PC-9 (cell line): Measurements from ENCODE around the gene ACSM4. TPM values are rescaled to one million over a fixed set of nuclear protein-coding genes. Genes with fewer than 3 reads are reported as not detected.

Source experiments
- BruUV-seq: library from RNA; stranded (reverse); fragments of 400-500 nt; replicated peaks from 2 replicates; lab custom pipeline; 2021; lab: Mats Ljungman, UMichigan
- CTCF ChIA-PET: fragments of 300-600 bp; sonication (Branson Sonifier 250); formaldehyde crosslinking; loops from one replicate; lab custom pipeline; 2022; ENCODE audit warnings: antibody characterized with exemption; lab: Charles Lee
- POLR2A ChIA-PET: fragments of 300-600 bp; sonication (Branson Sonifier 250); formaldehyde crosslinking; loops from one replicate; lab custom pipeline; 2022; ENCODE audit warnings: antibody characterized with exemption; ENCODE audit not compliant: unreplicated experiment; lab: Charles Lee
- DNase-seq, 2 experiments: peaks; one replicate each; pipeline versions ENCODE4 v3.0.0 to v3.0.0-alpha.2; 2015 to 2022; ENCODE audit warnings: mixed read lengths in 1 of 2
- H2AFZ ChIP-seq: fragments of 200-600 bp; sonication (generic); 2 replicates; pipeline ENCODE4 v1.8.1; 2017; ENCODE audit warnings: antibody characterized with exemption
- H3F3A ChIP-seq: fragments of 200-600 bp; sonication (generic); 2 replicates; pipeline ENCODE4 v1.8.1; 2017; ENCODE audit warnings: antibody characterized with exemption, mild to moderate bottlenecking, low read depth; ENCODE audit not compliant: insufficient read depth
- H3K27ac ChIP-seq: fragments of 200-600 bp; sonication (generic); 2 replicates; pipeline ENCODE4 v1.6.1; 2016; ENCODE audit warnings: mixed run types
- H3K27me3 ChIP-seq: fragments of 200-600 bp; sonication (generic); 2 replicates; pipeline ENCODE4 v1.6.1; 2016; ENCODE audit warnings: low read depth, mixed run types; ENCODE audit not compliant: insufficient read depth
- H3K36me3 ChIP-seq: fragments of 200-600 bp; sonication (generic); 2 replicates; pipeline ENCODE4 v1.6.1; 2016; ENCODE audit warnings: low read depth, mixed run types
- H3K4me1 ChIP-seq: fragments of 200-600 bp; sonication (generic); replicated peaks from 2 replicates; pipeline ENCODE4 v1.6.1; 2016; ENCODE audit warnings: mixed run types; ENCODE audit not compliant: insufficient read depth
- H3K4me2 ChIP-seq: fragments of 200-600 bp; sonication (generic); 2 replicates; pipeline ENCODE4 v1.6.1; 2017; ENCODE audit warnings: mixed run types
- H3K4me3 ChIP-seq: fragments of 200-600 bp; sonication (generic); 2 replicates; pipeline ENCODE4 v1.6.1; 2016; ENCODE audit warnings: mixed run types
- H3K79me2 ChIP-seq: fragments of 200-600 bp; sonication (generic); 2 replicates; pipeline ENCODE4 v1.6.1; 2017; ENCODE audit warnings: low read depth, mixed run types
- H3K9me2 ChIP-seq: fragments of 200-600 bp; sonication (generic); 2 replicates; pipeline ENCODE4 v1.8.1; 2017; ENCODE audit warnings: mild to moderate bottlenecking; ENCODE audit not compliant: insufficient read depth
- H3K9me3 ChIP-seq: fragments of 200-600 bp; sonication (generic); 2 replicates; pipeline ENCODE4 v1.8.1; 2016; ENCODE audit warnings: low read depth; ENCODE audit not compliant: insufficient read depth
- H4K20me1 ChIP-seq: fragments of 200-600 bp; sonication (generic); 2 replicates; pipeline ENCODE4 v1.8.1; 2017; ENCODE audit not compliant: insufficient read depth
- EZH2 ChIP-seq: fragments of 200-600 bp; sonication (generic); IDR thresholded peaks from 2 replicates; pipeline ENCODE4 v1.8.0; 2017; ENCODE audit warnings: antibody characterized with exemption, low read depth
- intact Hi-C: fragments of 100-400 bp; cut with micrococcal nuclease; formaldehyde crosslinking; loops from one replicate; pipeline ENCODE4 v1.10.0; 2022; ENCODE audit not compliant: unreplicated experiment
- total RNA-seq: library from RNA; stranded (reverse); gene quantifications from 2 replicates; pipeline ENCODE4 v1.2.3, GENCODE V29; 2021
- TF ChIP-seq, protein P1 (sequence below): fragments of 200-600 bp; sonication (generic); conservative IDR thresholded peaks from 2 replicates; pipeline ENCODE4 v1.6.1; 2017; ENCODE audit warnings: mixed run types, antibody characterized with exemption, mild to moderate bottlenecking, moderate library complexity

The ACSM4 gene
- total RNA-seq, 1 experiment from 2014 or later, result not detected

DNA sequence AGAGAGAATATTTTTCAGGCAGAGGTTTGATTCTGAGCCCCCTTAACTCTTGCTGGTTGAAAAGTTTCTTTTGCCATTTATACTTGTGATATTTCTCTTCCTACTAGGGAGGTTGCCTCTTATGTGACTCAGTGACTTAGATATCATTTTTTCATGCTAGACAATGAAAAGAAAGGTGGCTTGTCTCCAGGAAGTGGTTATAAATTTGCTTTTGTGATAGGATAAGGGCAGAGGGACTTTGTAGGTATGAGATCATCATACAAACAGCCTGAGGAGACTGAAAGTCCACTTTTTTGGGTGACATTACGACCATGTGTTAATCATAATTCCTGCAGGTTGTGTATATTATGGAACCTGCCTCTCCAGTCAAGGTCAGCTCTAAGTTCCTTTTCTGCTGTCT, 35.8 kb downstream of the ACSM4 start:
- POLR2A ChIA-PET, result no interaction called here
- BruUV-seq, result no TSS peak
- H3K36me3 ChIP-seq, result no peaks in the 10 kb centered on the region
- H3K79me2 ChIP-seq, result no peaks in the 10 kb centered on the region
- H4K20me1 ChIP-seq, result no peaks in the 10 kb centered on the region
- H3K4me3 ChIP-seq, result no peak overlapping the region
- H2AFZ ChIP-seq, result no peak overlapping the region
- no peaks in the 10 kb centered on the region for H3F3A ChIP-seq
- peak in 1 of 2 experiments; percentile 34 for DNase-seq
- intact Hi-C loops, result no loop called here
- CTCF ChIA-PET, result interaction anchor here (0.6 kb wide), 1 partner anchor 249 kb away, joined by 3 read pairs; no protein-coding TSS in a partner anchor
- H3K9me2 ChIP-seq, result no peaks in the 10 kb centered on the region
- no peaks in the 10 kb centered on the region; the same call in 1 of the 2 replicates for H3K9me3 ChIP-seq
- H3K4me1 ChIP-seq, result no peaks in the 10 kb centered on the region
- TF ChIP-seq EZH2, result no peak
- TF ChIP-seq, protein P1, sequence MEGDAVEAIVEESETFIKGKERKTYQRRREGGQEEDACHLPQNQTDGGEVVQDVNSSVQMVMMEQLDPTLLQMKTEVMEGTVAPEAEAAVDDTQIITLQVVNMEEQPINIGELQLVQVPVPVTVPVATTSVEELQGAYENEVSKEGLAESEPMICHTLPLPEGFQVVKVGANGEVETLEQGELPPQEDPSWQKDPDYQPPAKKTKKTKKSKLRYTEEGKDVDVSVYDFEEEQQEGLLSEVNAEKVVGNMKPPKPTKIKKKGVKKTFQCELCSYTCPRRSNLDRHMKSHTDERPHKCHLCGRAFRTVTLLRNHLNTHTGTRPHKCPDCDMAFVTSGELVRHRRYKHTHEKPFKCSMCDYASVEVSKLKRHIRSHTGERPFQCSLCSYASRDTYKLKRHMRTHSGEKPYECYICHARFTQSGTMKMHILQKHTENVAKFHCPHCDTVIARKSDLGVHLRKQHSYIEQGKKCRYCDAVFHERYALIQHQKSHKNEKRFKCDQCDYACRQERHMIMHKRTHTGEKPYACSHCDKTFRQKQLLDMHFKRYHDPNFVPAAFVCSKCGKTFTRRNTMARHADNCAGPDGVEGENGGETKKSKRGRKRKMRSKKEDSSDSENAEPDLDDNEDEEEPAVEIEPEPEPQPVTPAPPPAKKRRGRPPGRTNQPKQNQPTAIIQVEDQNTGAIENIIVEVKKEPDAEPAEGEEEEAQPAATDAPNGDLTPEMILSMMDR, result no peak
- no peaks in the 10 kb centered on the region for H3K27me3 ChIP-seq
- no peak overlapping the region for H3K4me2 ChIP-seq
- H3K27ac ChIP-seq, result no peak overlapping the region

- TF ChIP-seq, protein P1, result no peak
- TF ChIP-seq EZH2, result no peak
These were observed 41.1 kb downstream of the ACSM4 start for GRCh38 chr12:7344833-7345606.

GRCh38 chr12:7346551-7347225, 42.8 kb downstream of the ACSM4 start:
- no peak overlapping the region for H3K27ac ChIP-seq
- TF ChIP-seq, protein P1, result no peak
- no peak for TF ChIP-seq EZH2
- no peaks in the 10 kb centered on the region for H3K27me3 ChIP-seq
- intact Hi-C loops, result no loop called here
- no peak overlapping the region for H2AFZ ChIP-seq
- H3K4me1 ChIP-seq, result no peaks in the 10 kb centered on the region
- no peaks in the 10 kb centered on the region for H3F3A ChIP-seq
- no peaks in the 10 kb centered on the region for H4K20me1 ChIP-seq
- H3K9me2 ChIP-seq, result no peaks in the 10 kb centered on the region
- no peaks in the 10 kb centered on the region; the same call in 1 of the 2 replicates for H3K9me3 ChIP-seq
- BruUV-seq, result no TSS peak
- no peaks in the 10 kb centered on the region for H3K36me3 ChIP-seq
- no peaks in the 10 kb centered on the region for H3K79me2 ChIP-seq
- no peak overlapping the region for H3K4me2 ChIP-seq
- no peak overlapping the region for H3K4me3 ChIP-seq
- CTCF ChIA-PET, result no interaction called here
- POLR2A ChIA-PET, result no interaction called here
- DNase-seq, result no peak

More at GRCh38 chr12:7344833-7345606, 41.1 kb downstream of the ACSM4 start:
- ChIA-PET POLR2A (no interaction called here), CTCF (no interaction called here)
- Histone ChIP-seq H3K36me3 (no peaks in the 10 kb centered on the region), H3F3A (no peaks in the 10 kb centered on the region), H3K27ac (no peak overlapping the region), H3K4me2 (no peak overlapping the region), H3K27me3 (no peaks in the 10 kb centered on the region), H3K79me2 (no peaks in the 10 kb centered on the region), H3K4me1 (no peaks in the 10 kb centered on the region), H3K4me3 (no peak overlapping the region), H3K9me2 (no peaks in the 10 kb centered on the region), H4K20me1 (no peaks in the 10 kb centered on the region), H2AFZ (no peak overlapping the region), H3K9me3 (no peaks in the 10 kb centered on the region; the same call in 1 of the 2 replicates)
- no TSS peak for BruUV-seq
- intact Hi-C loops, result no loop called here
- no peak for DNase-seq
